ENCODE results near the gene DLGAP1. TPM values are rescaled to one million over a fixed set of nuclear protein-coding genes. Genes with fewer than 3 reads are reported as not detected.

Gene DLGAP1
- total and polyA plus RNA-seq, 2 of the 8 experiments (the other 6 are each of a cell fraction or from before 2014, with no cell fraction given), result 11.8 to 16.9 TPM

GRCh38 chr18:3784949-3785348 lies 670.2 kb downstream of the DLGAP1 start:
- Histone ChIP-seq H2AK5ac (ENCODE audit: low read depth, low read length) (no peak overlapping the region), H3K4me3 (ENCODE audit: extremely low read depth in 1 of 4, insufficient read depth in 2 of 4, low read depth in 3 of 4, low read length in 4 of 4) (no peak overlapping the region), H3K4me2 (ENCODE audit: insufficient read depth in 1 of 2, low read depth in 2 of 2, low read length in 2 of 2) (no peak overlapping the region), H3K36me3 (ENCODE audit: control insufficient read depth in 2 of 4, insufficient read depth in 4 of 4, low read length in 3 of 4) (no peaks in the 10 kb centered on the region), H3K9ac (replicated peaks in 1 of 4; ENCODE audit: extremely low read depth in 1 of 4, low read depth in 3 of 4, low read length in 3 of 4) (no peak overlapping the region), H3K23ac (ENCODE audit: insufficient read length) (no peak overlapping the region), H4K91ac (replicated peaks; ENCODE audit: insufficient read length, low read length) (no peak overlapping the region), H2AFZ (ENCODE audit: low read length) (no peak overlapping the region), H3K23me2 (ENCODE audit: low read depth, low read length) (no peaks in the 10 kb centered on the region; the same call in 1 of the 2 replicates), H4K8ac (ENCODE audit: extremely low read depth, insufficient read depth, low read length) (no peak overlapping the region), H3K14ac (ENCODE audit: insufficient read length) (no peak overlapping the region), H3K27ac (ENCODE audit: low read depth, low read length) (no peak overlapping the region), H3K9me3 (ENCODE audit: insufficient read depth in 2 of 2, low read depth in 1 of 2, low read length in 1 of 2) (no peaks in the 10 kb centered on the region), H4K5ac (ENCODE audit: insufficient read length, low read depth, low read length) (no peak overlapping the region), H2BK120ac (replicated peaks; ENCODE audit: low read depth, low read length) (no peak overlapping the region), H3K18ac (ENCODE audit: extremely low read depth, low read length) (no peak overlapping the region), H3K56ac (replicated peaks; ENCODE audit: insufficient read length, low read depth, low read length) (no peak overlapping the region), H2BK15ac (ENCODE audit: low read length) (no peak overlapping the region), H3K79me2 (ENCODE audit: control insufficient read depth in 1 of 2, insufficient read depth in 2 of 2, low read length in 2 of 2) (no peaks in the 10 kb centered on the region), H3K27me3 (replicated peaks in 1 of 4; ENCODE audit: control insufficient read depth in 3 of 4, extremely low read depth in 1 of 4, insufficient read depth in 3 of 4, low read length in 3 of 4) (no peaks in the 10 kb centered on the region), H3K4ac (replicated peaks; ENCODE audit: insufficient read length, low read depth, low read length) (no peak overlapping the region), H2BK5ac (ENCODE audit: low read depth, low read length) (no peak overlapping the region), H2BK12ac (ENCODE audit: low read depth, low read length) (no peak overlapping the region), H3K4me1 (replicated peaks in 1 of 4; ENCODE audit: control insufficient read depth in 3 of 4, insufficient read depth in 4 of 4, low read length in 3 of 4) (no peaks in the 10 kb centered on the region), H4K20me1 (replicated peaks in 1 of 2; ENCODE audit: control insufficient read depth in 1 of 2, insufficient read depth in 2 of 2, low read length in 2 of 2) (no peaks in the 10 kb centered on the region), H3K79me1 (ENCODE audit: low read depth, low read length) (no peaks in the 10 kb centered on the region), H2BK20ac (ENCODE audit: low read length) (no peak overlapping the region)
- no peak for TF ChIP-seq SIX5 (IDR thresholded peaks at IDR 0.05; ENCODE audit: low read depth, low read length)
- TF ChIP-seq EGR1 (IDR thresholded peaks at IDR 0.05; ENCODE audit: borderline replicate concordance, low read depth, low read length), result no peak
- TF ChIP-seq, protein P1, sequence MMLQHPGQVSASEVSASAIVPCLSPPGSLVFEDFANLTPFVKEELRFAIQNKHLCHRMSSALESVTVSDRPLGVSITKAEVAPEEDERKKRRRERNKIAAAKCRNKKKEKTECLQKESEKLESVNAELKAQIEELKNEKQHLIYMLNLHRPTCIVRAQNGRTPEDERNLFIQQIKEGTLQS (IDR thresholded peaks at IDR 0.05; ENCODE audit: insufficient read depth, low read depth, low read length), result no peak
- TF ChIP-seq POLR2A (IDR thresholded peaks at IDR 0.05; ENCODE audit: control extremely low read depth in 1 of 2, low read depth in 2 of 2, low read length in 2 of 2), result no peak
- no peak for TF ChIP-seq GABPA (IDR thresholded peaks at IDR 0.05; ENCODE audit: borderline replicate concordance, insufficient read depth, low read length)
- TF ChIP-seq RBBP5 (IDR thresholded peaks at IDR 0.05; ENCODE audit: borderline replicate concordance, low read depth, low read length), result no peak
- TF ChIP-seq HDAC6 (IDR thresholded peaks at IDR 0.05; ENCODE audit: low read depth, low read length), result no peak
- TF ChIP-seq CHD1 (IDR thresholded peaks at IDR 0.05; ENCODE audit: low read depth, low read length), result no peak
- TF ChIP-seq, protein P2, sequence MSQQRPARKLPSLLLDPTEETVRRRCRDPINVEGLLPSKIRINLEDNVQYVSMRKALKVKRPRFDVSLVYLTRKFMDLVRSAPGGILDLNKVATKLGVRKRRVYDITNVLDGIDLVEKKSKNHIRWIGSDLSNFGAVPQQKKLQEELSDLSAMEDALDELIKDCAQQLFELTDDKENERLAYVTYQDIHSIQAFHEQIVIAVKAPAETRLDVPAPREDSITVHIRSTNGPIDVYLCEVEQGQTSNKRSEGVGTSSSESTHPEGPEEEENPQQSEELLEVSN (IDR thresholded peaks at IDR 0.05), result no peak
- TF ChIP-seq TAF1 (IDR thresholded peaks at IDR 0.05; ENCODE audit: low read depth, low read length), result no peak
- TF ChIP-seq KDM1A (IDR thresholded peaks at IDR 0.05; ENCODE audit: borderline replicate concordance, low read length), result no peak
- TF ChIP-seq SP2 (IDR thresholded peaks at IDR 0.05; ENCODE audit: low read length), result no peak
- CTCF ChIA-PET (ENCODE audit: partially characterized antibody), result no interaction called here
- POLR2A ChIA-PET (ENCODE audit: partially characterized antibody), result no interaction called here
- DNase-seq (ENCODE audit: low read depth in 1 of 2, low spot score in 2 of 2) (no peak), FAIRE-seq (no peak)
- WGBS, 2 experiments (ENCODE audit: extremely low coverage in 1 of 2, insufficient coverage in 1 of 2, insufficient read length in 1 of 2, insufficient replicate concordance in 2 of 2, low coverage in 1 of 2, low lambda C conversion rate in 2 of 2, missing lambda C conversion rate in 1 of 2), result 94% methylated on average over 1 of the region's 1 CpG; no CpG with 5 or more reads in 1 of the 2 experiments
